GM18526 (cell line): ENCODE measurements around the gene ITGA3.

Experiments used
- POLR2A ChIP-seq: IDR thresholded peaks from 3 replicates; pipeline ENCODE4 v1.6.1; 2011; ENCODE audit not compliant: insufficient read length; ENCODE audit errors: extremely low read depth

The ITGA3 gene

GRCh38 chr17:50046179-50046578 is 9.7 kb upstream of the ITGA3 start:
- TF ChIP-seq POLR2A = no peak

- no peak for TF ChIP-seq POLR2A
Observed at GRCh38 chr17:50046667-50047066, 9.2 kb upstream of the ITGA3 start.

- TF ChIP-seq POLR2A = no peak
Observed at GRCh38 chr17:50047083-50047482, 8.8 kb upstream of the ITGA3 start.

- no peak for TF ChIP-seq POLR2A
Observed at GRCh38 chr17:50047488-50048126, 8.3 kb upstream of the ITGA3 start.

- no peak for TF ChIP-seq POLR2A
Observed at GRCh38 chr17:50048146-50048720, 7.7 kb upstream of the ITGA3 start.

GRCh38 chr17:50048988-50049387 is 6.9 kb upstream of the ITGA3 start:
- no peak for TF ChIP-seq POLR2A

- TF ChIP-seq POLR2A = no peak
Observed at GRCh38 chr17:50049636-50050035, 6.3 kb upstream of the ITGA3 start.

- TF ChIP-seq POLR2A = no peak
Observed at GRCh38 chr17:50050431-50051032, 5.4 kb upstream of the ITGA3 start.

GRCh38 chr17:50051082-50051576 is 4.8 kb upstream of the ITGA3 start:
- TF ChIP-seq POLR2A = no peak

- no peak for TF ChIP-seq POLR2A
Observed at GRCh38 chr17:50051606-50052005, 4.3 kb upstream of the ITGA3 start.

GRCh38 chr17:50052241-50052796 is 3.6 kb upstream of the ITGA3 start:
- no peak for TF ChIP-seq POLR2A

- no peak for TF ChIP-seq POLR2A
Observed at GRCh38 chr17:50052822-50053653, 2.9 kb upstream of the ITGA3 start.

- TF ChIP-seq POLR2A = no peak
Observed at GRCh38 chr17:50053654-50053960, 2.3 kb upstream of the ITGA3 start.

GRCh38 chr17:50055055-50055425 is 870 bp upstream of the ITGA3 start:
- no peak for TF ChIP-seq POLR2A

GRCh38 chr17:50056217-50056960 is 479 bp downstream of the ITGA3 start:
- no peak for TF ChIP-seq POLR2A
